EH (cell line): Measurements from ENCODE around the gene ZNF76.
"Not testable (repeated sequence)": the region's sequence is repeated elsewhere in the genome, so short reads cannot be mapped to it uniquely, and the experiment has no call there.

Experiments
- DNase-seq: peaks from one replicate; pipeline ENCODE4 v3.0.0-alpha.2; 2015; ENCODE audit warnings: low read depth

The ZNF76 gene

DNA sequence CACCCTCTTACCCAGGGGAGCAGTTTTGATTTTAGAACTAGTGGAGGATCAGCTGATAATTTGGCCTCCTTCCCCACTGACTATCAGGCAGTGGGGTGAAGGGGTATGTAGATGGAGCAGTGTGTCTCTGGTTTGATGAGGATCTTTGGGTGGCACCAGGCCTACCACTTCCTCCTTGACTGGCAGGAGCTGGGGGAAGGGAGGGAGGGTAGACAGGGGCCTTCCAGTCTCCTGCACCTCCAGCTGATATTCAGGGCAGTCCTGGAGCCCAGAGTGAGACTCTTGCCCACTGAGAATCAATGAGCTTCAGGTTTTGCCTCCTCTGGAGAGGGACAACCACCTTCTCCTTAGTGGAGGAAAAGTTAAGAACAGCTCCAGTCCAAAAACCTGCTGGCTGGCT is 41.3 kb downstream of the ZNF76 start:
- no peak for DNase-seq

DNA sequence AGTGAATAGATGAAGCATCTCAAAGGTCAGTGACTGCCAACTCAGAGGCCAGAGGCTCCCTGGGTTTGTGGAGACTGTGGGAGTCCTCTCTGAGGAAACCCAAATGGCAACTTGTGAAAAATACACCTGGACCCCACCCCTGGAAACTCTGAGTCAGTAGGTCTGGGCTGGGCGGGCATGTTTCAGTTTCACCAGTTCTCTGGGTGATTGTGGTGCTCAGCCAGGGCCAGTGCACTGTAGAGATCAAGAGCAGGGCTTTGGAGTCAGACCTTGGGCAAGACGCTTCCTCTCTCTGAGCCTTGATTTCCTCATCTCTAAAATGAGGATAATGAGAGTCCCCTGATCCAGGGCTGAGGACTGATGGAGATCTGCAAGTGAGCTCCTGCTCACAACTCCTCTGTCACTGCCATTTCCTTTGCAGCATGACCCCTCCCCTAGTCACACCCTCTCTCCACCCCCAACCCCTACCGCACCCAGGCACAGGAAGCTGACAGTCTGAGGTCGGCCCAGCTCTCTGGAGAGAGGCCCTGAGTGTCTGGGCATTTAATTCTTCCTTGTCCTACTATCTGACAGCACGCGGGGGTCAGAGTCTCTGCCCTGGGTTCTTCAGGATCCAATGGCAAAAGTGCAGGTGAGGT is 43.2 kb downstream of the ZNF76 start:
- peak; percentile 59 for DNase-seq

DNA sequence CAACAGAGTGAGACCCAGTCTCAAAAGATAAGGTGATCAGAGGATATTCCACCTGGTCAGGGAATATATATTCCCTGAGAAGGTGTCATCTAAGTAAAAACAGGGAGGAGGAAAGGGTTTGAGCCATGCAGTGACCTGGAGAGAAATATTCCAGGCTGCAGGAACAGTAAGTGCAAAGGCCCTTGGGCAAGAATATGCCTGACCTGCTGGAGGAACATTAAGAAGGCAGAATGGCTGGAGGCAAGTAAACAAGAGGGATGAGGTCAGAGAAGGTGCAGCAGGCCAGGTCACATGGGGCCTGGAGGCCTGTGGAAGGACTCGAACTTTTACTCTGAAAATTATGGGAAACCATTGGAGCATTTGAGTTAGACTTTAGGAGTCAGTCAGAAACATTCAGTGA is 44.8 kb downstream of the ZNF76 start:
- DNase-seq, result no peak

DNA sequence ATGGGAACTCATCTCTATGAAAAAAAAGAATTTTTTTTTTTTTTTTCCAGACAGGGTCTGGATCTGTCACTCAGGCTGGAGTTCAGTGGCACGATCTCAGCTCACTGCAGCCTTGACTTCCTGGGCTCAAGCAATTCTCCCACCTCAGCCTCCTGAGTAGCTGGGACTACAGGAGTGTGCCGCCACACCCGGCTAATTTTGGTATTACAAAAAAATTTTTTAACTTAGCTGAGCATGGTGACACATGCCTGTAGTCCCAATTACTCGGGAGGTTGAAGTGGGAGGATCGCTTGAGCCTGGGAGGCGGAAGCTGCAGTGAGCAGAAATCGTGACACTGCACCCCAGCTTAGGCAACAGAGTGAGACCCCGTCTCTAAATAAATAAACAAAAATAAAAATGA is 45.6 kb downstream of the ZNF76 start:
- no peak for DNase-seq

DNA sequence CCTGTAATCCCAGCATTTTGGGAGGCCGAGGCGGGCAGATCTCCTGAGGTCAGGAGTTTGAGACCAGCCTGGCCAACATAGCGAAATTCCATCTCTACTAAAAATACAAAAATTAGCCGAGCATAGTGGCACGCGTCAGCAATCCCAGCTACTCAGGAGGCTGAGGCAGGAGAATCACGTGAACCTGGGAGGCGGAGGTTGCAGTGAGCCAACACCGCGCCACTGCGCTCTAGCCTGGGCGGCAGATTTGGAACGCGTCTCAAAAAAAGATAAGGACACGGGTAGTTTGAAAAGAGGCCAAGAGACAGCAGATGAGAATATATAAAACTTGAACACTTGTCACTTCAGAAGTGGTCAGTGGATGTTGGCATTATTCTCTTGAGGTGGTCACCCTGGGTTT is 47.6 kb downstream of the ZNF76 start:
- DNase-seq, result not testable (repeated sequence)

DNA sequence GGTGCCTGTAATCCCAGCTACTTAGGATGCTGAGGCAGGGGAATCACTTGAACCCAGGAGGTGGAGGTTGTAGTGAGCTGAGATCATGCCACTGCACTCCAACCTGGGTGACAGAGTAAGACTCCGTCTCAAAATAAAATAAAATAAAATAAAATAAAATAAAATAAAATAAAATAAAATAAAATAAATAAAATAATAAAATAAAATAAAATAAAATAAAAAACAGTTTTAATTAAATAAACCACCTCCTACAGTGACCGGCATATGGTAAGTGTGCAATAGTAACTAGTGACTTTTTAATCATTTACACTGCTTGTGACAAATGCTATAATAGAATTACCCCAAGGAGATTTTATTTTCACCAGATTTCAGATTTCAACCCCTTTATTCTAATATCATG is 49.0 kb downstream of the ZNF76 start:
- DNase-seq, result not testable (repeated sequence)

DNA sequence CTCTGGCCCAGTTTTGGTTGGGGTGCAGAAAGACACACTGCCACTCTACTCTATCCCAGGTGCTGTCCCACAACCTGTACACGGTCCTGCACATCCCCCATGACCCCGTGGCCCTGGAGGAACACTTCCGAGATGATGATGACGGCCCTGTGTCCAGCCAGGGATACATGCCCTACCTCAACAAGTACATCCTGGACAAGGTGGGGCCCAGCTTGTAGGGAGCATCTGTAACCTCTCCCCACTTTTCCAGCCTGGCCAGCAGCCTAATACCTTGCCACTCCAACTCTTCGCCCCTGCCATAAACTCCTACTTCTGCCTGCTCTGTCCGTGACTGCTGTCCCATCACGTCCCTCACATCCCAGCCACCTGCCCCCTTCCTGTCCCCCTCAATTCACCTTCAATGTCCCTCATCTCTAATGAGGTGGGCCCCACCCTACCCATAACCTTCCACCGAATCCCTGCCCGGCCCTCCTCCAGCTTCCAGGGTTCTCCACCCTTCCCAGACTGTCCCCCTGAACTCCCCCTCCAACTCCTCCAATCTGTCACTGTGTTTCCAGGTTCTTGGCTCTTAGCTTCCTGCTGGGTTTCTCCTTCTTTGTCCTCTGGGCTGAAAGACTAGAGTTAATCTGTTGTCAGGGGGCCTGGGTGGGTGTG is 50.2 kb downstream of the ZNF76 start:
- DNase-seq, result no peak

DNA sequence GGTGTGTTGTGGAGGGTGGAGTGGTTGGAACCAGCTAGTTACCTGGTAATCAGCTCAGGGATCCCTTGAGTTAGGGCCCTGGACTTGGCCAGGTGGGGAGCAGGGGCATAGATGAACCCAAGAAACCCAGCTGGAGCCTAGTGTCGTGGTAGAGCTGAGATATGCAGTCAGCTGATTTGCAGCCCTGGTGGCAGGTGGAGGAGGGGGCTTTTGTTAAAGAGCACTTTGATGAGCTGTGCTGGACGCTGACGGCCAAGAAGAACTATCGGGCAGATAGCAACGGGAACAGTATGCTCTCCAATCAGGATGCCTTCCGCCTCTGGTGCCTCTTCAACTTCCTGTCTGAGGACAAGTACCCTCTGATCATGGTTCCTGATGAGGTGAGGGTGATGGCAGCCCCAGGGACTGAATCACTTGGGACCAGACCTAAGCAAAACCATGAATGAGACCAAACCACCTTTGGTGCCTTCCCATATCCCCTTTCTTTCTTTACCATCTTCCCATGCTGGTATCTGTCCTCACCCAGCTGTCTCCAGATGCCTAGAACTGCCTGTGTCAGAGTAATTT is 50.8 kb downstream of the ZNF76 start:
- DNase-seq, result no peak

DNA sequence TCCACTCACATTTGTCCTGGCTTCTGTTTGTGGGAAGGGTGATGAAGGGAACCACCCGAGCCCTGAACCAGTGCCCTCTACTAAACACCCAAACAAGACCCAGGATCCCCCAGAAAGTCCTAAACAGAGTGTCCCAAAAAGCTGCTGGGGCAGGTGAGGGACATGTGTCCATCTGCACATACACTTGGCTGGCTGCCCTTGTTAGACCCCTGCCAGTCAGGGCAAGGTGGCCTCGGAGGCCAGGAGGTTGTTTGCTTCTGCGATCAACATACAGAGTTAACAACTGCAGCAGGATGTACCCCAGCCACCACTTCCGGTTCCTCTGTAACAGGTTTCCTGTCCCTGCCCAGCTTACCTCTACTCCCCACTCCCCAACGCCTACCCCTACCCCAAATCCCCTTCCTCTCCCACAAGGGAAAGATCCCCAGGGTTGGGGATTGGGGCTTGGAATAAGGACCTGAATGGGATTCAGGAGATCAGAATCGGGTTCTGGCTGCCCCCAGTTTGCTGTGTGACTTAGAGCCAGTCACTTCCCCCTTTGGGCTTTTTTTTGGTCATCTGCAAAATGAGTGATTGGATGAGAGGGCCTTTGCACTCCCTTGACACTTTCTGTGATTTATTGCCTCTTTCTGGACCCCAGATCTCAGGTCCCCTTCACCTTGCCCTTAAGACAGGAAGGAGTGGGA is 52.0 kb downstream of the ZNF76 start:
- DNase-seq, result no peak

DNA sequence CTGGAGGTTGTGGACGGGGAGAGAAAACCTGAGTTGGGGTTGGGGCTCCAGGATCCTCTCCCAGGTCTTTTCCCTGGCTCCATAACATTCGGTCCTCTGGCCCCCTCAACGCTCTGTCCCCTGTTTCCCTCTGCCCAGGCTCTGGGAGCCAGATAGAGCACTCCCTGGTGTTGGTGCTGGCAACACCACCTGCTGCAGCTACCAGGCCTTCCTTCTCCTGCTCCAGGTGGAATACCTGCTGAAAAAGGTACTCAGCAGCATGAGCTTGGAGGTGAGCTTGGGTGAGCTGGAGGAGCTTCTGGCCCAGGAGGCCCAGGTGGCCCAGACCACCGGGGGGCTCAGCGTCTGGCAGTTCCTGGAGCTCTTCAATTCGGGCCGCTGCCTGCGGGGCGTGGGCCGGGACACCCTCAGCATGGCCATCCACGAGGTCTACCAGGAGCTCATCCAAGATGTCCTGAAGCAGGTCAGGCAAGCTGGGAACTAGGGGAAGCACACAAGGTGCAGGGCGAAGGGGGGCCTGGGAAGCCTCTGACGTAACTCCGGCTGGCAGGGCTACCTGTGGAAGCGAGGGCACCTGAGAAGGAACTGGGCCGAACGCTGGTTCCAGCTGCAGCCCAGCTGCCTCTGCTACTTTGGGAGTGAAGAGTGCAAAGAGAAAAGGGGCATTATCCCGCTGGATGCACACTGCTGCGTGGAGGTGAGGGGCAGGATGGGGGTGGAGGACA is 52.7 kb downstream of the ZNF76 start:
- no peak for DNase-seq

DNA sequence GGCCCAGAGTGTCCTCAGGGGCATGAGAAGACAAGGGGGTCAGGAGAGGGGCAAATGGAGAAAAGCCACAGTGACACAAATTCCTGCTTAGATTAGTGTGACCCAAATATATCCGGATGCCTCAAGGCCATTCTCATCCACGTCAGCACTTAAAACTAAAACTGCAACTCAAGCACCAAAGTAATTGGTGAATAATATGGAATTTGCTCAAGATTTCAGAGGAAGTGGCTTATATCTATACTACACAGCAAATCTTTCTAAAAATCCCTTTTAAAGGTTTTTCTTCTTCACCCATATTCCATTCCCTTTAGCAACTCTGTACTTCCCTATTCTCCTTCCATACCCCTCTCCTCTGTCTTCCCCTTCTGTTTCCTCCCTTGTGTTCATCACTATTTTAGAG is 53.3 kb downstream of the ZNF76 start:
- no peak for DNase-seq

DNA sequence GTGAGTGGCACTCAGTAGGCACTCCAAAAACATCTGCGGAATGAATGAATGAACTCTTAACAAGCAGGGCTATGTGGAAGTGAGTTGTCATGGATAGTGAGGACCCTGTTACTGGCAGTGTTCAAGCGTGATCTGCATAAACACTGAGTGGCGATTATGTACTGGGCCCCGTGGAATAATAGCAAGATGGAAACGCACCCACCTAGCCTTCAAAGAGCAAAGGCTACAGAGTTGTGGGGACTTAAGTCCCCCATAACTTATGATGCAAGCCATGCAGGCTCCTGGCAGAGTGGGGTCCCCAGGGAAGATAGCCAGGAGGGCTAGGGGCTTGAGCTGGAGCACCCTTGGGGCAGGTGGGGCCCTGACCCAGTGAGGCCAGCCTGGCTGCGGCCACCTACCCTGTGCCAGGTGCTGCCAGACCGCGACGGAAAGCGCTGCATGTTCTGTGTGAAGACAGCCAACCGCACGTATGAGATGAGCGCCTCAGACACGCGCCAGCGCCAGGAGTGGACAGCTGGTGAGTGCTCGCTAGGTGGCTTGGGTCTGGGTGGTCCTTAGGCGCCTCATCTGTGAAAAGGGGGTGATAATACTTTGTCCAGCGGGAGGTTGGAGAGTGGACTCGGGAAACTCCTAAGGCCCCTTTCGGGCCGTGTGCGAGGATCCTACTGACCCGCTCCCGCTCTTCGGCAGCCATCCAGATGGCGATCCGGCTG is 58.1 kb downstream of the ZNF76 start:
- DNase-seq, result no peak

DNA sequence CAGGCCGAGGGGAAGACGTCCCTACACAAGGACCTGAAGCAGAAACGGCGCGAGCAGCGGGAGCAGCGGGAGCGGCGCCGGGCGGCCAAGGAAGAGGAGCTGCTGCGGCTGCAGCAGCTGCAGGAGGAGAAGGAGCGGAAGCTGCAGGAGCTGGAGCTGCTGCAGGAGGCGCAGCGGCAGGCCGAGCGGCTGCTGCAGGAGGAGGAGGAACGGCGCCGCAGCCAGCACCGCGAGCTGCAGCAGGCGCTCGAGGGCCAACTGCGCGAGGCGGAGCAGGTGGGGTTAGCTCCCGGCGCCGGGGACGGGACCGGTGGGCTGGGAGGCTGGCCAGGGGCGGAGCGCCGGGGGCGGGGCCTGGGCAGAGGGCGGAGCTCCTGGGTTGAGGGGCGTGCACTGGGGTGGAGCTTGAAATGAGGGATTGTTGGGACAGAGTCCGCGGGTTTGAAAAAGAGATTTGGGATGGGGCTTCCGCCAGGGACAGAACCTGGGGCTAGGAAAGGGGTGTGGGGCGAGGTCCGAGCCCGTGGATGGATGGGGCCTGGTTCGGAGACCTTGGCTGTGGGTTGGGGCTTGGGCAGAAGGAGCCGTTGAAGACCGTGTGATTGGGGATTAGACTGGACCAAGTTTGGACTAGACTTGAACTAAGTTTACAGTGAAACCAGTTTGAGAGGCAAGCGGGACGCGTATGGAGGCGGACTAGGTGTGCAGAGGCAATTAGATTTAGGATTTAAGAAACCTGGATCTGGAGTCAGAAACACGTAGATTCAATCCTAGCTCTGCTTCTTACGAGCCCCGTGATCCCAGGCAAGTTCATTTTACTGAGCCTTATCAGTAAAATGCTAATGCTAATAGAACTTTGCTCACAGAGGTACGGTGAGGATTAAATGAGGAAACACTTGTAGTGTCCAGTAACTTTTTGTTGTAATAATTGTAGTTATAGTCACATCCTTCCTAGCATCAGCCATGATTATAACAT is 58.9 kb downstream of the ZNF76 start:
- DNase-seq, result peak; percentile 86

DNA sequence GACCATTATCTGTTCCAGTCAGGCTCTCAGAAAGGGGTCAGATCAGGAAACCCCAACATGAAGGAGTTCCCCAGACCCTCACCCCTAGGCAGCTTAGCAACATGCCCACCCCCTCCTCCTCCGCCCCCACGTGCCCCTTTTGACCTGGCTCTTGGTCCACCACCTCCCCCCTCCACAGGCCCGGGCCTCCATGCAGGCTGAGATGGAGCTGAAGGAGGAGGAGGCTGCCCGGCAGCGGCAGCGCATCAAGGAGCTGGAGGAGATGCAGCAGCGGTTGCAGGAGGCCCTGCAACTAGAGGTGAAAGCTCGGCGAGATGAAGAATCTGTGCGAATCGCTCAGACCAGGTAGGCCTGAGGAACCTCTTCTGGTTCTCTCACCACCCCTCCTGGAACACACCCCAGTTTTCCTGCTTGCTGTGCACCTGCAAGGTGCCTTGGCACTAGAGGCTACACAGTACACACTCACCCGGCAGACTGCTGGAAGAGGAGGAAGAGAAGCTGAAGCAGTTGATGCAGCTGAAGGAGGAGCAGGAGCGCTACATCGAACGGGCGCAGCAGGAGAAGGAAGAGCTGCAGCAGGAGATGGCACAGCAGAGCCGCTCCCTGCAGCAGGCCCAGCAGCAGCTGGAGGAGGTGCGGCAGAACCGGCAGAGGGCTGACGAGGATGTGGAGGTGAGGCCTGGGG is 60.0 kb downstream of the ZNF76 start:
- no peak for DNase-seq

DNA sequence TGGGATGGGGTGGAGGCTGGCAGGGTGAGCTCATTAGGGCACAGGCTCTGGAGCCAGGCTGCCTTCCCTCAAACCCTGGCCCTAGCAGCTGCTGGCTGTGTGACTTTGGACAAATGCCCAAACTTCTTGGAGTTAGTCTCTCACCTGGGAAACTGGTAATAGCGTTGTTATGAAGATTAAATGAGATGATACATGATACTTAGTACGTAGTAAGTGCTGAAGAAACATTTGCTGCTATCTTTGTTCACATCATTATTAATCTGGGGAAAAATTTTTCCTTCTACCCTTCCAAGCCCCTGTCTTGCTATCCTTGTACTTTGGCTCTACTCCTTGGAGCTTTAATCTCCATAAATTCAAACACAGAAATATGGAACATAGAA is 60.5 kb downstream of the ZNF76 start:
- no peak for DNase-seq

DNA sequence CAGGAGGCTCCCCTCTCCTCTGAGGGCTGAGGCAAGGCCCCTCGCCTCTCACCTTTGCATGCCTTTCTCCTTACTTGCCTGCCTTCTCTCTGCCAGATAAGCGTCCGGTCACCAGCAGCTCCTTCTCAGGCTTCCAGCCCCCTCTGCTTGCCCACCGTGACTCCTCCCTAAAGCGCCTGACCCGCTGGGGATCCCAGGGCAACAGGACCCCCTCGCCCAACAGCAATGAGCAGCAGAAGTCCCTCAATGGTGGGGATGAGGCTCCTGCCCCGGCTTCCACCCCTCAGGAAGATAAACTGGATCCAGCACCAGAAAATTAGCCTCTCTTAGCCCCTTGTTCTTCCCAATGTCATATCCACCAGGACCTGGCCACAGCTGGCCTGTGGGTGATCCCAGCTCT is 61.6 kb downstream of the ZNF76 start:
- DNase-seq, result no peak

DNA sequence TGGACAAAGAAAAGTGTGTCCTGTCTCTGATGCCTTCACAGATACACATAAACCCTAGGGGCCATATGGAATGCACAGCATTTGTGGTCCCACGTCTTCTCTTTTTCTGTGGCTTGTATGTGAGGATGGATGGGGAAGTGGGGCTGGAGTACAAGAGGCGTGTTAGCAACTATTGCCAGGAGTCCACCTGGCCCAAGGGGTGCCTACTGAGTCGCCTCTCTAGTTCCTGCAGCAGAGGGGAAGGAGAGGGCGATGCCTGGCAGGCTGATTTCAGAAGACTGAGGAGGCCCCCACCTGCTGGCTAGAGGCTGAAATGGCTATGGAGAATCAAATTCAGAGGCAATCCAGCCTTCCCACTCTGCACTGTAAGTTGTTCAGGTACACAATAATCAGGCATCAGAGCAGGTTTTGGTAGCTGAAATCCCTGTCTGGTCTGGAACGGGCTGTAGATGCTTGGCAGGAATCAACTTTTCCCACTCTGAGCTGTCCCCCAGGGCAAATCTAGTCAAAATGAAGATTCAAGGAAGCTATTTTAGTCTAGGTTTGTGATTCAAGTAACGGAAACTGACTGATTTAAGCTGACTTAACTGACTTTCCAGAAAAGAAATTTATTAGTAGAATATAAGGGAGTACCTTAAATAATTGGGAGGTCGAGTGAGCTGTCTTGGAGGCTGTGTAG is 68.0 kb downstream of the ZNF76 start:
- DNase-seq, result peak; percentile 66

DNA sequence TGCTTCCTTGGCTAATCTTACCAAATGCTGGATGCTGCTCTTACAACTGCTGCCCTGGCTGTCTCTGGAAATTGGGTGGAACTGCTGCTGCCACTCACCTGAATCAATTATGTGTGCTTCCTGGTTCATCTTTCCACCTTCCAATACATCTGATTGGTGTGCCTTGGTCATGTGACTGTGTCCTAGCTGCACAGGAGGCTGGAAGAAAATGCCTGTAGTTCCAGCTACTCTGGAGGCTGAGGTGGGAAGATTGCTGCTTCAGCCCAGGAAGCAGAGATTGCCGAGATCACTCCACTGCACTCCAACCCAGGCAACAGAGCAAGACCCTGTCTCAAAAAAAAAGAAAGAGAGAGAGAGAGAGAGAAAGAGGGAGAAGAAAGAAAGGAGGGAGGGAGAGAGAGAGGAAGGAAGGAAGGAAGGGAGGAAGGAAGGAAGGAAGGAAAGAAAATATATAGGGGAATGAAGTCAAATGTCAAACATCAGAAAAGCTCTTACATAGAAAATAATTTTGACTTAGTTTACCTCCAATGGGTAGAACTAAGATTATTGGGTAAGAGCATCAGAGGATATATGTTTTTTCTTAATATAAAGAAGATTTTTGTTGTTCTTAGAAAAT is 68.7 kb downstream of the ZNF76 start:
- no peak for DNase-seq

DNA sequence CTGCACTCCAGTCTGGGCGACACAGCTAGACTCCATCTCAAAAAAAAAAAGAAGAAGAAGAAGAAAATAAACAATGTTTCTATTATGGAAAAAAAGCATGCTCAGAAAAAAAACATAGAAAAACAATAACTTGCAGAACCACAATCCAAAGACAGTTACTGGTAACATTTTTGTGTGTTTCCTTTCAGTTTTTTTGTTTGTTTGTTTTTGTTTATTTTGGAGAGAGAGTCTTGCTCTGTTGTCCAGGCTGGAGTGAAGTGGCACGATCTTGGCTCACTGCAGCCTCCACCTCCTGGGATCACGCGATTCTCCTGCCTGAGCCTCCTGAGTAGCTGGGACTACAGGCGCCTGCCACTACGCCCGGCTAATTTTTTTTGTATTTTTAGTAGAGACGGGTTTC is 69.4 kb downstream of the ZNF76 start:
- DNase-seq, result not testable (repeated sequence)
